ENCODE data around the gene ANAPC7. TPM values are rescaled to one million over a fixed set of nuclear protein-coding genes. Genes with fewer than 3 reads are reported as not detected.
"Not testable (repeated sequence)": the region's sequence is repeated elsewhere in the genome, so short reads cannot be mapped to it uniquely, and the experiment has no call there.

The ANAPC7 gene
- total RNA-seq, 1 donor from 2014 or later = 91.8 TPM

DNA sequence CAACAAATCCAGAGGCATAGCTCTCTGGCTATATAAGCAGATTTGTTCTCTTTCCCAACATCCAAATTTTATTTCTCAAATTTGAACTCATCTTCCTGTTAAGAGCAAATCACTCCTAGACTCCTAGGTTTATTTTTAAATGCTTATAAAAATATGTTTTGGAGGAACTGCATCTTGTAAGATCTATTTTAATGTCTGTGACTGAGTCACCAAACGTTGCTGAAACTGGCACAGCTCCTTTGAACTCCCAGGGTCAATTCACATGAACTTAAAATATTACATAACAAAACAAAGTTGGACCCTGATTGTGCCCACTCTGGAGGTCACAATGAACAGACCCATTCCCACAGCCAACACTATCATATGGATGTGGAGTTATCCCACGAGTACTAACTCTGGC is 23.9 kb downstream of the ANAPC7 start:
- H3K9me3 Mint-ChIP-seq (ENCODE audit: low read depth) = no peaks in the 10 kb centered on the region
- H3K36me3 Mint-ChIP-seq (ENCODE audit: insufficient read depth) = peaks cover 32% of the 10 kb centered on the region
- no peaks in the 10 kb centered on the region for H3K27me3 Mint-ChIP-seq
- TF ChIP-seq, protein P1, sequence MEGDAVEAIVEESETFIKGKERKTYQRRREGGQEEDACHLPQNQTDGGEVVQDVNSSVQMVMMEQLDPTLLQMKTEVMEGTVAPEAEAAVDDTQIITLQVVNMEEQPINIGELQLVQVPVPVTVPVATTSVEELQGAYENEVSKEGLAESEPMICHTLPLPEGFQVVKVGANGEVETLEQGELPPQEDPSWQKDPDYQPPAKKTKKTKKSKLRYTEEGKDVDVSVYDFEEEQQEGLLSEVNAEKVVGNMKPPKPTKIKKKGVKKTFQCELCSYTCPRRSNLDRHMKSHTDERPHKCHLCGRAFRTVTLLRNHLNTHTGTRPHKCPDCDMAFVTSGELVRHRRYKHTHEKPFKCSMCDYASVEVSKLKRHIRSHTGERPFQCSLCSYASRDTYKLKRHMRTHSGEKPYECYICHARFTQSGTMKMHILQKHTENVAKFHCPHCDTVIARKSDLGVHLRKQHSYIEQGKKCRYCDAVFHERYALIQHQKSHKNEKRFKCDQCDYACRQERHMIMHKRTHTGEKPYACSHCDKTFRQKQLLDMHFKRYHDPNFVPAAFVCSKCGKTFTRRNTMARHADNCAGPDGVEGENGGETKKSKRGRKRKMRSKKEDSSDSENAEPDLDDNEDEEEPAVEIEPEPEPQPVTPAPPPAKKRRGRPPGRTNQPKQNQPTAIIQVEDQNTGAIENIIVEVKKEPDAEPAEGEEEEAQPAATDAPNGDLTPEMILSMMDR (IDR thresholded peaks at IDR 0.05; ENCODE audit: unreplicated experiment) = no peak
- no peak overlapping the region for H3K4me3 Mint-ChIP-seq (ENCODE audit: low read depth)
- H3K27ac Mint-ChIP-seq = no peak overlapping the region
- H3K4me1 Mint-ChIP-seq (ENCODE audit: low read depth) = no peaks in the 10 kb centered on the region
- no peak for DNase-seq (ENCODE audit: low spot score, unreplicated experiment)

DNA sequence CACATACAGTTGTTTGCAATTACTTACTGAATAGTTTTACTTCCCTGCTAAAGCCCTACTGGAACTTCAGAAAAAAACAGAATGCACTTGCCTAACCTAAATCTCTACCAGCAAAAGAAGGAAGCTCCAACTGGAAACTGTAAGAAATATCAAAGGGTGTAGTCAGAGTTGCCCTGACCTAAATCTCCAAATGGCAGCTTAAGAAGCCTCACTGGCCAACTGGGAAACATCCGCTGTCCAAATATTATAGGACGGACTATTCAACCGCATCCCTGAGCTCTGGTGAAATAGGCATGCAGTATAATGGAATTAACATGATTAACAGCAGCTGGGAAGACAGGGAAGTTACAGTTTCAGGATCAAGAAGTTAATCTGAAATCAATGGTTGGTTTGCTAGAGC is 24.3 kb downstream of the ANAPC7 start:
- TF ChIP-seq, protein P1 (IDR thresholded peaks at IDR 0.05; ENCODE audit: unreplicated experiment) = no peak
- no peaks in the 10 kb centered on the region for H3K9me3 Mint-ChIP-seq (ENCODE audit: low read depth)
- H3K4me1 Mint-ChIP-seq (ENCODE audit: low read depth) = no peaks in the 10 kb centered on the region
- no peak for DNase-seq (ENCODE audit: low spot score, unreplicated experiment)
- no peak overlapping the region for H3K4me3 Mint-ChIP-seq (ENCODE audit: low read depth)
- H3K27ac Mint-ChIP-seq = no peak overlapping the region
- no peaks in the 10 kb centered on the region for H3K27me3 Mint-ChIP-seq
- peaks cover 31% of the 10 kb centered on the region for H3K36me3 Mint-ChIP-seq (ENCODE audit: insufficient read depth)

DNA sequence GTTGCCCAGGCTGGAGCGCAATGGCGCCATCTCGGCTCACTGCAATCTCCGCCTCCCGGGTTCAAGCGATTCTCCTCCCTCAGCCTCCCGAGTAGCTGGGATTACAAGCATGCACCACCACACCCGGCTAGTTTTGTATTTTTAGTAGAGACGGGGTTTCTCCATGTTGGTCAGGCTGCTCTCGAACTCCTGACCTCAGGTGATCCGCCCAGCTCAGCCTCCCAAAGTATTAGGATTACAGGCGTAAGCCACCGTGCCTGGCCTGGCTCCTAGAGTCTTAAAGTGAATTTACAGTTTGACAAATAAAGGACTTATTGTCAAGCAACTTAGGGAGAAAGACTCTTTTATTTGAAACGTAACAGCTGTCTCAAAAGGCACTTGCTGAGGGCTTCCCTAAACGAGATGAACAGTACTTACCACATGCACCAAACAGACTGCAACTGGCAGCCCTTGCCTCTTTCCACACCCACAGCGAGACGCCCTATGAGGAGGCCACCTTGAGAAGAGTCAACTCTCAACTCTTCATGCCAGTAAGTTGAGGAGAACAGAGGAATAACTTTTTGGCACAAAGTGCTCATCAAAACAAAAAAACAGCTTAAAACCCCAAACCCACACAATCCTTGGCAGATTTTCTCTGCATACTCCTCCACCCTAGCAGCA is 25.2 kb downstream of the ANAPC7 start:
- not testable (repeated sequence) for H3K9me3 Mint-ChIP-seq (ENCODE audit: low read depth); H3K27me3 Mint-ChIP-seq; DNase-seq (ENCODE audit: low spot score, unreplicated experiment); H3K27ac Mint-ChIP-seq; H3K4me3 Mint-ChIP-seq (ENCODE audit: low read depth); H3K4me1 Mint-ChIP-seq (ENCODE audit: low read depth)
- H3K36me3 Mint-ChIP-seq (ENCODE audit: insufficient read depth) = peaks cover 33% of the 10 kb centered on the region

DNA sequence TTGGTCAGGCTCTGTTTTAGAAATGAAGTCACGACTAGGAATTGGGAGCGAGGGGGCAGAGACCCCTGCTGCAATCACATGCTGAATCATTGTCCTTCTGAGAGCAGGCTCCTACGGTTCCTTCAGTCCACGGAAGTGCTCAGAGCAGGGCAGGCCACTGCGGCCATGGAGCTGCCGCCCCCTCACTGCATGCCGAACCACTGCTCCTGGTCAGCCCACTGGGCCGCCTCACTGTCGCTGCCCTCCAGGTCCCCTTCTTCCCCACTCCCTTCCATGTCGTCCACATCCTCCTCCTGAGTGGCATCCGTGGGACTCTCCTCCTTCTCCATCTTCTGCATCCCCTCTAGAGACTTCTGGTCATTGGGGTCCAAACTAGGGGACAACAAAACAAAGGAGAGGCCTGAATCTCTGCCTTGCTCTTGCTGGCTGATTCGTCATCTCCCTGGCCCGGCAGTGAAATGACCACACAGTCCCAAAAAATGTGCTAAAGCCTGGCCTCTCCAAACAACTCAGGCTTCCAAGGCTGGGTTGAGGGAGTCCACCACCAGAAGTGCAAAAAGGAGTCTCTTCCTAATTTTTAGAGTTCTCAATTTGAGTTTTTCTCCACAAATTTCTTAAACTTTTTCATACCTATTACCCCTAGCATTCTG is 29.4 kb downstream of the ANAPC7 start:
- DNase-seq (ENCODE audit: low spot score, unreplicated experiment) = no peak
- Mint-ChIP-seq H3K4me1 (ENCODE audit: low read depth) (no peaks in the 10 kb centered on the region), H3K27me3 (no peaks in the 10 kb centered on the region), H3K36me3 (ENCODE audit: insufficient read depth) (peaks cover 19% of the 10 kb centered on the region), H3K27ac (peak overlapping the region; percentile 69), H3K4me3 (ENCODE audit: low read depth) (no peak overlapping the region), H3K9me3 (ENCODE audit: low read depth) (no peaks in the 10 kb centered on the region)
- TF ChIP-seq, protein P1 (IDR thresholded peaks at IDR 0.05; ENCODE audit: unreplicated experiment) = no peak

DNA sequence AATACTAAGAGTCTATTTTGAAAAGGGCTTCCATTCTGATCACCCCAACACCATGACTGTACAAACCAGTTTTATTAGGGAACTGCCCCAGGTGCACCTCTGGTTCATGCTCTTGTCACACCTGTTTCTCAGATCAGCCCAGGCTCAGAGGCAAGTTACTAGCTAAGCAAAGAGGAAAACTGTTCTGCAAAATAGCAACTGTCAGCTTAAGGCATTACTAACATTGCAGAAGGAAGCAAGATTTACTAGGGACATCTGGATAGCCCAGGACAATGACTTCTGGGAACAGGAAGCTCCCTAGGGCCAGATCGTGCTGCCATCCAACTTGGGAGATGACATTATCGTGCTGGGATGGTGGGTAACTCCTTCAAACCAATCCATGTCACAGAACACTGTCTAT is 30.1 kb downstream of the ANAPC7 start:
- Mint-ChIP-seq H3K4me3 (ENCODE audit: low read depth) (no peak overlapping the region), H3K27me3 (no peaks in the 10 kb centered on the region), H3K36me3 (ENCODE audit: insufficient read depth) (peaks cover 15% of the 10 kb centered on the region), H3K27ac (peak overlapping the region; percentile 37), H3K4me1 (ENCODE audit: low read depth) (no peaks in the 10 kb centered on the region), H3K9me3 (ENCODE audit: low read depth) (no peaks in the 10 kb centered on the region)
- TF ChIP-seq, protein P1 (IDR thresholded peaks at IDR 0.05; ENCODE audit: unreplicated experiment) = no peak
- no peak for DNase-seq (ENCODE audit: low spot score, unreplicated experiment)

DNA sequence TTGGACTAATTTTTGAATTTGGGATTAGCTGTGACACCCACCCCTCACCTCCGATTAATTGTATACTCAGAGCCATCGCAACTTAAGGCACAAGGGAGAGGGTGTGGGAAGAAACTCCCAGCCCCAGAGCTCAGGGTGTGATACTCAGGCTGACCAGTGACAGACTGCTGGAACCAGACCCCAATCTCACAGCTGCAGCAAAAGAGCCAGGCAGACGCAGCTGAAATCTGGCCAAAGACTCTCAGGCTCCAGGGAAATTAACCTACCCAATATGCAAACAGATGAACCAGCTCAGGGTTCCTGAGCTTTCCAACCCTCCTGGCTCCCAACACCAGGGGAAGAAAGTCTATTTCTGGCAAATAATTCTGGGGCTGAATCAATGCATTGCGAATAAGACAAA is 30.5 kb downstream of the ANAPC7 start:
- Mint-ChIP-seq H3K4me3 (ENCODE audit: low read depth) (no peak overlapping the region), H3K27me3 (no peaks in the 10 kb centered on the region), H3K4me1 (ENCODE audit: low read depth) (no peaks in the 10 kb centered on the region), H3K9me3 (ENCODE audit: low read depth) (no peaks in the 10 kb centered on the region), H3K27ac (peak overlapping the region; percentile 37), H3K36me3 (ENCODE audit: insufficient read depth) (peaks cover 11% of the 10 kb centered on the region)
- TF ChIP-seq, protein P1 (IDR thresholded peaks at IDR 0.05; ENCODE audit: unreplicated experiment) = no peak
- DNase-seq (ENCODE audit: low spot score, unreplicated experiment) = no peak
